ENCODE measurements around the gene ITGB3.
"Not testable (repeated sequence)": the region's sequence is repeated elsewhere in the genome, so short reads cannot be mapped to it uniquely, and the experiment has no call there.

The ITGB3 gene

DNA sequence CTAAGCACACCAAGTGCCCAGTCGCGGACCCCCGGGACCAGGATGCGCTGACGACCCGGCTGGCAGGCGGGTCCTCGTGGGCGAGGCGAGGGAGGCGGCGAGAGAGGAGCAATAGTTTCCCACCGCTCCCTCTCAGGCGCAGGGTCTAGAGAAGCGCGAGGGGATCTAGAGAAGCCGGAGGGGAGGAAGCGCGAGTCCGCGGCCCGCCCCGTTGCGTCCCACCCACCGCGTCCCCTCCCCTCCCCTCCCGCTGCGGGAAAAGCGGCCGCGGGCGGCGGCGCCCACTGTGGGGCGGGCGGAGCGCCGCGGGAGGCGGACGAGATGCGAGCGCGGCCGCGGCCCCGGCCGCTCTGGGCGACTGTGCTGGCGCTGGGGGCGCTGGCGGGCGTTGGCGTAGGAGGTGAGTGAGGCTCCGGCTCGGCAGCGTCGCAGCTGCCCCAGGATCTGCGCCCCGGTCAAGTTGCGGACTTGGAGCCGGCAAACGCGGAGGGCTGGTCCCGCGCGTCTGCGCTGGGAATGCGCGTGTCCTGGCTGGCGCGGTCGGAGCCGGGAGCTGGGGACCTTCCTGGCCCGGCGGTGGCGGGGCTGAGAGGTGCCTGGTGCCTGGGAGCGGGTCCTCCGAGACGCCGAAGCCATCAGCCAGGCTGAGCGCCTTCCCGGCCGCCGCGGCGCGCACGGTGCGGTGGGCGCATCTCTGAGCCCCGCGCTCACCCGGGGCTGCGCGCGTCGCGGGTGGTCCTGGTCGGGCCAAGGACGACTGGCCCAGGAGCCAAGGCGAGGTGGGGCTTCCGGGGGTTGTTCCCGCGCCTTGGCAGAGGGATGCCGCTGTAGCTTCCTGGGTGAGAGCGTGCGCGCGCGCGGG is at the start of gene ITGB3:
ITGB3 (plus strand) TSS at position 287 of the 862 bp plus-strand sequence; CDS start at position 322, 35 bp downstream.
- DNase-seq = peak; percentile 71

GRCh38 chr17:47203984-47204721 is 49.5 kb upstream of the ITGB3 start:
- DNase-seq = peak; percentile 13

DNA sequence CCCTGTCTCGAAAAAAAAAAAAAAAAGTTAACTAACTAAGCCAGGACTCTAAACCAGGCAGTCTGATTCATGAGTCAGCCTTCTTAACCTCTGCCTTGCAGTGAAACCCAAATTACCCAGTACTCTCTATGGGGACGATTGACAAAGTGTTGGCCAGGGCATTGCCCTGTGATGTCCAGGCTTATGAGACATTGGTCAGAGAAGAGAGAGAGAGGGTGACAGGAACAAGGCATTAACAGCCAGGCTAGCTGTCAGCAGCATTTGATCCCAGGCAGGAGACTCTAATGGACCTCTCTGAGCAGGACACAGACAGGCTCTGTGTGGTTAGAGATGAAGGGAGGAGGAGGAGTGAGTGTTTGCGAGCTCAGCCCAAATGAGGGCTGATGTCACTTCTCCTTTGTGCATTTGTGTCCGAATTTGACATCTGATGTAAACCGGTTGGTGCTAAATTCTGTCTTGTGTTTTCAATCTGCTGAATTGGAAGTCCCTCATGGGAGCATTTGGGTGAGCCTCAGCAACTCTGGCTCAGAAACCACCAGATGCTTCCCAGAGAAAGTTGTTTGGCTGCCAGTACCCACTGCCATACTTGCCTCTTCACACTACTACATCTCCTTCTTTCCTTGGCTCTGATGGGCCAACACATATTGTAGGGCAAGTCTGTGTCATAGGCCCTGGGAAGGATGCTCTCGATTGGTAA is 48.8 kb upstream of the ITGB3 start:
- DNase-seq = peak; percentile 70

- DNase-seq = peak; percentile 40
Observed at GRCh38 chr17:47205419-47205963, 48.1 kb upstream of the ITGB3 start.

DNA sequence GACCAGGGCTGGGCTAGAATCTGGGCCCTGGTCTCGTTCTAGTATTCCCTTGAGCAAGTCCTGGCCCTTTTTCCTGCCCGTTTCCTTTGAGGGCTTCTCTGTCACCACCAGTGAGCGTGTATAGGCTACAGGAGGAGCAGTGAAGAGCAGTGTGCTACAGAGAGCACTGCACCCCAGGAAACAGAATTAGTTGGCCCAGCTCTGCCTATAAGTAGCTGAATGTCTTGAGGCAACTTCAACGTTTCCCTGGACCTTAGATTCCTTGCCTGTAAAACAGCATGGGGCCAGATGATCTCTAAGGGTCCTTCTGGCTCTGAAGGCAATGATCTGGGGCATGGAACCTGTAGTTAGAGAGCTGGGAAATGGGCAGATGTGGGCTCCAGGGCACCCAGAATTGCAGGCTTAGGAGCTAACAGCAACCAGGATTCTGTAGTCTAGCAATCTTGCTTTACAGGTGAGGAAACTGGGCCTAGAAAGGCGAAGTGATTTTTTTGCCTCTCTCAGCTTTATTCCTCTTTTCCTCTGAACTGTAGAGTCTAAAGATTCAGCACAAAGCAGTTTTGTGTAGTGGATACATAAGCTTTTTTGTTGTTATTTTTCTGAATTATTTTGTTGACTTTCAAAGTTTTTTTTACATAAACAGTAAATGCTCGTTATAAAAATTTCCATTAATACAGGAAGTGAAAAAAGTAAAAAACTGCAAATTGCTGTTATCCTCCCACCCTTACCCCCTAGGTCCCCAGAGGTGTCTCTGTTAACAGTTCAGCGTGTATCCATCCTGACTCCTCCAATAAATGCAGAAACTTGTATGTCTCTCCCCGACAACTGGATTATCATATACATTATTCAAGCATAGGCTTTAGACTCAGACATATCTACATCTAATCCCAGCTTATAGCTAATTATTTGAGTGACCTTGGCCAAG is 46.2 kb upstream of the ITGB3 start:
- DNase-seq = no peak

- no peak for DNase-seq
Observed at GRCh38 chr17:47208744-47209488, 44.7 kb upstream of the ITGB3 start, which contains the start of gene MYL4. Gene MYL4, plus strand, starts transcription at chr17:47209348. Its CDS starts 75 bp downstream, at chr17:47209423.

GRCh38 chr17:47209499-47209898 is 44.1 kb upstream of the ITGB3 start:
- no peak for DNase-seq

- no peak for DNase-seq
Observed at GRCh38 chr17:47210105-47210504, 43.5 kb upstream of the ITGB3 start.

DNA sequence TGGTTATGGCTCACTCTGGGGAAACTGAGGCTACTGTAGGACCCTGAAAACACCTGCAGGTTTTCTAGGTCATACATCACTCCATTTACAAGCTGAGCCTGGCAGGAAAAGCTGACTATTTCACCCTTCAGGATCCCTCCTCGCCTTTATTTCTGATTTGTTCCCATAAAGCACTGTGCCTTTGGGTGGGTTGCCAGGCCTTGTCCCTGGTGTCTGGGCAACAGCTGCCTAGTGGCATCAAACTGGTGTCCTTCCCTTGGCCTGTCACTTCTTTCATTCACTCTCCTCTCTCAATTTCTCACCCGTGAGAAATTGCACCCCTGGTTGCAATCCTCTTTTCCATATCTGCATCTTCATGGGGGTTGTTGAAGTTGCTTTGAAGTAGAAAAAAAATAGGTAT is 42.8 kb upstream of the ITGB3 start:
- DNase-seq = no peak

GRCh38 chr17:47212458-47212857 is 41.2 kb upstream of the ITGB3 start:
- DNase-seq = no peak

DNA sequence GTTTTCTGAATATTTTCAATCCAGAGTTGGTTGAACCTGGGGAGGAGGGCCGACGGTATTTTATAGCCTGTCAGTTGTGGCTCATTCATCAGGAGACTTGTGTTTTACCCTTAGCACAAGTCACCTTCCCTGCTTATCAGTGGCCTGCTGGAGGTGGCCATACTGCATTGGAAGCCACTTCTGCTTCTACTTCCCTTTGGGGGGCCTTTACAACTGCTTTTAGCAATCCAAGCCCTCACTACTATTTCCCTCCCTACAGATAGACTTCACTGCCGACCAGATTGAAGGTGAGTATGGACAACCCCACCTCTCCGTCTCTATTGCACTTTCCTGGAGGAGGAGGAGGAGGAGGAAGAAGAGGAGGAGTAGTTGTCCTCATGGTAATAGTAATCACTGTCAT is 40.1 kb upstream of the ITGB3 start:
- no peak for DNase-seq

DNA sequence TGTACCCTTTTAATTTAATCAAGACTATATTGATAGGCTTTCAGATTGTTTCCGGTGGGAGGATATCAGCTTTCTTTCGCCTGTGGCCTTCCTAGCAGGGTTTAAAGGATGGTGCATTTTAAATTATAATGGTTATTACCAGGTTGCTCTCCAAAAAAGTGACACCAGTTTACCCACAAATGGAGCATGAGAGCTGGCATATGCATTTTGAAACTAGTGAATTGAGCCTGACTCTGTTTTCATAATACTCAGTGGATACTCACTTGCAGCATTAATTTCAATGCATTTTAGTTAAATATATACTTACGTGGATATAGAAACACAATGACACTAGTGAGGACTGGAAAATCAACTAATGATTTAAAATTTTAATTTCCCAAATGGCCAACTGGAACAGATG is 38.7 kb upstream of the ITGB3 start:
- DNase-seq = no peak

DNA sequence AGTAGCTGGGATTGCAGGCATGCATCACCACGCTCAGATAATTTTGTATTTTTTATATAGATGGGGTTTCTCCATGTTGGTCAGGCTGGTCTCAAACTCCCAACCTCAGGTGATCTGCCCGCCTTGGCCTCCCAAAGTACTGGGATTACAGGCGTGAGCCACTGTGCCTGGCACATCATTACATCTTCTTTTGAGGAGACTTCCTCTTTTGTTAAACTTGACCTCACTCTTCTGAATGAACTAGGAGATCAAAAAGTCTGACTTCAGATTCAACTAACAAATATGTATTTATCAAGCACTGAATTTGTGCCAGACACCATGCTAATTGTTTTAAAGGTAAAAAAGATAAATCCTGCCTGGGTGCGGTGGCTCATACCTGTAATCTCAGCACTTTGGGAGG is 36.8 kb upstream of the ITGB3 start:
- not testable (repeated sequence) for DNase-seq

GRCh38 chr17:47217279-47217678 is 36.3 kb upstream of the ITGB3 start:
- not testable (repeated sequence) for DNase-seq

GRCh38 chr17:47218896-47219430 is 34.7 kb upstream of the ITGB3 start:
- no peak for DNase-seq

- DNase-seq = no peak
Observed at GRCh38 chr17:47219621-47220475, 33.8 kb upstream of the ITGB3 start.

DNA sequence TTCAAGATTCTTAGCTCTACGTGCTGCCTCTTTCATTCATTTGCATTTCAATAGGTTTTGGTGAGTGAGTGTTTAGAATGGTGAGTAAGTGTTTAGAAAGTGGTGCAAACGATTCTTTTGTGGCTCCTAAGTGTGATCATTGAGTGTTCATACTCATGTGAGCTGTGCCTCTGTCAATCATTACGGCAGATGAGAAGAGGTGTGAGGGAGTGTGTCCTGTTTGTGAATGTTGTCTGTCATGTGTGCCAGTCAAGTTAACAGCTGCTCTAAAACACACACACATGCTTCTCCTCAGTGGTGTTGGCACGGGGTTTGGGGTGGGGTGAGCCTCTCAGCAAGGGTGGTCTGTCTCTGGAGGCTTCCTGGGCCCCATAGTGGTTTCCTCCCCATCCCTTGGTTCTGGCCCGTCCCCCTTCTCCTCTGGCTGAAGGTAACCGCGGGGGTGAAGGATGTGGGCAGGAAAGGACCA is 33.1 kb upstream of the ITGB3 start:
- no peak for DNase-seq

GRCh38 chr17:47221154-47221553 is 32.5 kb upstream of the ITGB3 start:
- no peak for DNase-seq

DNA sequence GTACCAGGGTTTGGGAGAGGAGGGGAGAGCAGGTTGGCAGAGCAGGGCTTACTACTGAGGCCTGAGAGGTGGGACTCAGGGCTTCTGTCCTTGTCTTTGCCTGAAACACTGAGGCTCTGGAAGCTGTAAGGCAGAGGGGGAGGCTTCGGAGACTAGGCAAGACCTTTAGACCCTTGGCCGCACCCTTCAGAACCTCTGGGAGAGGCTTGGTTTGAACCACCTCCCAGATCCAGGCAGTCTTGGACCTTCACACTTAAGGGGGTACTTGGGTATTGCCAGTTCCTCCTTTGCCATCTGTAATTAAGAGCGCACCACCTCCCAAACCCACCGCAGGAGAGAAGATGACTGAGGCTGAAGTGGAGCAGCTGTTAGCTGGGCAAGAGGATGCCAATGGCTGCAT is 31.6 kb upstream of the ITGB3 start:
- DNase-seq = no peak

DNA sequence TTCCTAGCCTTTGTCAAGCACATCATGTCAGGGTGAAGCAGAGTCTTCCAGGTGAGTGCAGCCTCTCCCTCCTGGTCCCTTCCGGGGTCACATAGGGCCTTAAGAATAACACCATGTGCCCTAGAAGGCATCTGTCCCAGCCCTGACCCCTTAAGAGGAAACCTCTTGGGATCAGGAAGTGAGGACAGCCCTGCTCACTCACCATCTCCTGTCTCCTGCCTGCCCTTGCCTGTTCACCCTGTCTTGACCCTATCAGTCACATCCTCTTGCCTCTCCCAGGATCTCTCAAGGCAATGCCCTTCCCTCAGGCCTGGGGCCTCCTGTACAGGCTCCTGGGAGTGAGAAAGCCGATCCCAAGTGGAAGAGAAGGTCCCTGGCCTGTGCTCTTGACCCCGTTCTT is 30.6 kb upstream of the ITGB3 start:
- DNase-seq = peak; percentile 21

Data from suppressor macrophage treated with lipopolysaccharide for 4 hours (primary cell).